ENCODE measurements around the gene PFKP.

Gene PFKP

GRCh38 chr10:3071405-3072198 is 4.3 kb downstream of the PFKP start:
- TF ChIP-seq CTCF (IDR thresholded peaks at IDR 0.05; ENCODE audit: low read depth, low read length), result no peak
- no peak overlapping the region for H3K4me3 ChIP-seq (ENCODE audit: low read depth, low read length)

GRCh38 chr10:3072641-3073360 is 5.5 kb downstream of the PFKP start:
- H3K4me3 ChIP-seq (ENCODE audit: low read depth, low read length), result no peak overlapping the region
- TF ChIP-seq CTCF (IDR thresholded peaks at IDR 0.05; ENCODE audit: low read depth, low read length), result no peak

GRCh38 chr10:3074145-3074665 is 6.9 kb downstream of the PFKP start:
- H3K4me3 ChIP-seq (ENCODE audit: low read depth, low read length), result no peak overlapping the region
- TF ChIP-seq CTCF (IDR thresholded peaks at IDR 0.05; ENCODE audit: low read depth, low read length), result no peak

GRCh38 chr10:3074985-3075600 is 7.7 kb downstream of the PFKP start:
- H3K4me3 ChIP-seq (ENCODE audit: low read depth, low read length), result no peak overlapping the region

GRCh38 chr10:3076138-3076537 is 8.8 kb downstream of the PFKP start:
- no peak overlapping the region for H3K4me3 ChIP-seq (ENCODE audit: low read depth, low read length)
- no peak for TF ChIP-seq CTCF (IDR thresholded peaks at IDR 0.05; ENCODE audit: low read depth, low read length)

More at GRCh38 chr10:3074985-3075600, 7.7 kb downstream of the PFKP start:
- TF ChIP-seq CTCF (IDR thresholded peaks at IDR 0.05; ENCODE audit: low read depth, low read length), result no peak

GRCh38 chr10:3077509-3077908 is 10.2 kb downstream of the PFKP start:
- H3K4me3 ChIP-seq (ENCODE audit: low read depth, low read length), result no peak overlapping the region
- no peak for TF ChIP-seq CTCF (IDR thresholded peaks at IDR 0.05; ENCODE audit: low read depth, low read length)

Data from WI38 (cell line).